Stimulated activated CD8-positive, alpha-beta memory T cell treated with anti-CD3 and anti-CD28 coated beads, Interleukin-2, amount 100 ng/mL, for 48 hours (primary cell): ENCODE results near the gene HDHD2.
"Not testable (repeated sequence)": the region's sequence is repeated elsewhere in the genome, so short reads cannot be mapped to it uniquely, and the experiment has no call there.

Experiments used
- DNase-seq, 2 donors: peaks; one replicate each; pipeline ENCODE4 v3.0.0-alpha.2; 2020; ENCODE audit warnings: low read depth in 2 of 2

Gene HDHD2

GRCh38 chr18:47150029-47150823, at the start of gene HDHD2:
TSS of gene HDHD2 (minus strand) at chr18:47150500. CDS start at chr18:47136439, 14,061 bp downstream.
- DNase-seq = peak; percentile 79 to 81

GRCh38 chr18:47195961-47196360, 45.7 kb upstream of the HDHD2 start:
- DNase-seq = not testable (repeated sequence)

- DNase-seq = no peak
Measured at GRCh38 chr18:47191961-47192360, 41.7 kb upstream of the HDHD2 start.

- DNase-seq = no peak
Measured at GRCh38 chr18:47187721-47188120, 37.4 kb upstream of the HDHD2 start.

- no peak for DNase-seq
Measured at GRCh38 chr18:47184419-47185050, 34.2 kb upstream of the HDHD2 start.

- DNase-seq = not testable (repeated sequence)
Measured at GRCh38 chr18:47182156-47182555, 31.9 kb upstream of the HDHD2 start.

- DNase-seq = no peak
Measured at GRCh38 chr18:47180765-47181164, 30.5 kb upstream of the HDHD2 start.

- DNase-seq = no peak
Measured at GRCh38 chr18:47179520-47179919, 29.2 kb upstream of the HDHD2 start.

GRCh38 chr18:47175898-47176575, 25.7 kb upstream of the HDHD2 start, which contains the start of gene IER3IP1:
TSS of gene IER3IP1 (minus strand) at chr18:47176364. CDS start at chr18:47176277, 87 bp downstream.
- DNase-seq = peak; percentile 76 to 87

- no peak for DNase-seq
Measured at GRCh38 chr18:47175283-47175897, 25.1 kb upstream of the HDHD2 start.

GRCh38 chr18:47174545-47175116, 24.3 kb upstream of the HDHD2 start:
- DNase-seq = no peak

GRCh38 chr18:47172476-47172875, 22.2 kb upstream of the HDHD2 start:
- no peak for DNase-seq

- no peak for DNase-seq
Measured at GRCh38 chr18:47168913-47169312, 18.6 kb upstream of the HDHD2 start.

GRCh38 chr18:47168509-47168908, 18.2 kb upstream of the HDHD2 start:
- DNase-seq = no peak

GRCh38 chr18:47166294-47166693, 16.0 kb upstream of the HDHD2 start:
- DNase-seq = no peak

GRCh38 chr18:47163241-47163640, 12.9 kb upstream of the HDHD2 start:
- no peak for DNase-seq

GRCh38 chr18:47160256-47160655, 10.0 kb upstream of the HDHD2 start:
- no peak for DNase-seq

- not testable (repeated sequence) for DNase-seq
Measured at GRCh38 chr18:47158404-47158803, 8.1 kb upstream of the HDHD2 start.

GRCh38 chr18:47151439-47151838, 1.1 kb upstream of the HDHD2 start:
- no peak for DNase-seq

GRCh38 chr18:47150824-47151366, 595 bp upstream of the HDHD2 start:
- DNase-seq = no peak

GRCh38 chr18:47149457-47150028, 757 bp downstream of the HDHD2 start:
- DNase-seq = no peak
